ENCODE results near the gene PPIL4.
A peak's percentile ranks its signal among the peaks of the same experiment; 100 is the strongest.

PPIL4 gene, protein sequence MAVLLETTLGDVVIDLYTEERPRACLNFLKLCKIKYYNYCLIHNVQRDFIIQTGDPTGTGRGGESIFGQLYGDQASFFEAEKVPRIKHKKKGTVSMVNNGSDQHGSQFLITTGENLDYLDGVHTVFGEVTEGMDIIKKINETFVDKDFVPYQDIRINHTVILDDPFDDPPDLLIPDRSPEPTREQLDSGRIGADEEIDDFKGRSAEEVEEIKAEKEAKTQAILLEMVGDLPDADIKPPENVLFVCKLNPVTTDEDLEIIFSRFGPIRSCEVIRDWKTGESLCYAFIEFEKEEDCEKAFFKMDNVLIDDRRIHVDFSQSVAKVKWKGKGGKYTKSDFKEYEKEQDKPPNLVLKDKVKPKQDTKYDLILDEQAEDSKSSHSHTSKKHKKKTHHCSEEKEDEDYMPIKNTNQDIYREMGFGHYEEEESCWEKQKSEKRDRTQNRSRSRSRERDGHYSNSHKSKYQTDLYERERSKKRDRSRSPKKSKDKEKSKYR

DNA sequence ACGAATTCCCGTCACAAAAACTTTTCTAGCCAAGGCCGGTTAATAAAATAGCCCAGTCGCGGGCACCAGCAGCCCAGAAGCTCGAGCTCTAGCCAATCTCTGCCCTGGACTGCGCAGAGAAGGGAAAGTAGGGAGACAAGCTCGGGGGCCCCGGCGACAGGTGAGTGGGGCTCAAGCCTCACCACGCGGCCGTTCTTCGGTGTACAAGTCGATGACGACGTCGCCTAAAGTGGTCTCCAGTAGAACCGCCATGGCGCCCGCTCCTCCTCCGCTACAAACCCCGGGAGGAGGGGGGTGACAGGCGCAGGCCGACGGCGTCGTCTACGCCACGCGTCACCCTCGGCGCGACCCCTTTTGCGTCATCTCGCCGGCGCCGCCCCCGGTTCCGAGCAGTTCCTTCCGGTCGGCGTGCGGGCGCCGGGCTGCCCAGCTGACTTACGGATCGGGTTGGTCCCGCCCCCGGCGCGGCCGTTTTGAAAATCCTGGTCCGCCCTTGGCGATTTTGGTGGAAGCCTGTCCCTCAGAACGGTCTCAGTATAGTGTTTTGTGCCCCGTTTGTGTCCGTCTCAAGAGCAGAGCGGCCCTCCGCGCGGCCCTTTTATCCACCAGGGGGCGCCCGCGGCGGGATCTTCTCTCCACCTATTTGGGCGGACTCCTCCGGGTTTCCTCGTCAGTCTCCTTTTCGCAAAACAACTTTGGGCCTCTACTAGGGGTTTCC lies at the start of gene PPIL4:
Gene PPIL4, minus strand, starts transcription at position 290 of the 718 bp plus-strand sequence. Its CDS starts 38 bp downstream, at position 252.
- DNase-seq (ENCODE audit: low read depth in 3 of 3), result peak; percentile 91 to 95 (median 92)

DNA sequence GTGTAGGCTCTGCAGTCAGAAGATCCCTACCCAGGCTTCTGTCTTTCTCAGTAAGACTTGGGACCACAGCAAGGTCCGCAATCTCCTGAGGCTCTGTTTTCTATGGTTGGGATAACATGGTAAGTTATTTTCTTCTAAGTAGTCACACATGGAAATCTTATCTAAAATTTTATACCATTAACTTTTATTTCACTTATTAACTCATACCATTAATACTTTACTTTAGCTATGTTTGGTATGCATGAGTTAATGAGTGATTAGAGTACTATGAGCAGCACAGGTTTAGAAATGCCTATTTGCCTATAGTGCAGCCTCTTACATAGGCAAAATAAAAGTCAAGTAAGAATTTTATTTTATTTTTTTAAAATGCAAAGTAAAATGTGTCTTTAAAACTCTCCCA lies 47.6 kb upstream of the PPIL4 start:
- no peak for DNase-seq (ENCODE audit: low read depth in 3 of 3)

DNA sequence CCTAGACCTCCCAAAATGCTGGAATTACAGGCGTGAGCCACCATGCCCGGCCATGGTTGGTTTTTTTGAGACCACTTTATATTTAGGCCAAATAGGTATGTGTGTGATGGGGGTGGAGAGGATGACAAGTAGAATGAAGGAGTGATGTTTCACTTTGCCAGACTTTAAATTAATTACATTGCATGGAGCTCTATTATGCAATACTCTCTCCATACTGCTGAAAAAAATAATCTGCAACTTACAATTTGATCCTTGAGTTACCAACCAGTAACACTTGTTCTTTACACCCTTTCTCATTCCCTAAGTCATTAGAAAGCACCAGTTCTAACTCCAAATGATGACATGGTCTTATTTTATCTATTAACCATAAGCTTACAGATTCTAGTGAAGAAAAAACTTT lies 47.1 kb upstream of the PPIL4 start:
- no peak for DNase-seq (ENCODE audit: low read depth in 3 of 3)

DNA sequence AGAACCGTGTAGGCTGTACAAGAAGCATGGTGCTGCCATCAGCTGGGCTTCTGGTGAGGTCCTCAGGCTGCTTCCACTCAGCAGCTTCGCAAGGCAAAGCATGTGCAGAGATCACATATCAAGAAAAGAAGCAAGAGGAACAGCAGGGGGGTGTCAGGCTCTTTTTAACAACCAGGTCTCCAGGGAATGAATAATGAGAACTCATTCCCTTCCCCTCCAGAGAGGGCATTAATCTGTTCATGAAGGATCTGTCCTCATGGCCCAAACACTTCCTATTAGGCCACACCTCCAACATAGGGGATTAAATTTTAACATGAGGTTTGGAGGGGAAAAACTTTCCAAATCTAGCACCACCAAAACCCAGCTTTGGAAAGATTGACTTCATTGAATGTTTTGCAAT lies 40.3 kb upstream of the PPIL4 start:
- DNase-seq (ENCODE audit: low read depth in 3 of 3), result no peak

DNA sequence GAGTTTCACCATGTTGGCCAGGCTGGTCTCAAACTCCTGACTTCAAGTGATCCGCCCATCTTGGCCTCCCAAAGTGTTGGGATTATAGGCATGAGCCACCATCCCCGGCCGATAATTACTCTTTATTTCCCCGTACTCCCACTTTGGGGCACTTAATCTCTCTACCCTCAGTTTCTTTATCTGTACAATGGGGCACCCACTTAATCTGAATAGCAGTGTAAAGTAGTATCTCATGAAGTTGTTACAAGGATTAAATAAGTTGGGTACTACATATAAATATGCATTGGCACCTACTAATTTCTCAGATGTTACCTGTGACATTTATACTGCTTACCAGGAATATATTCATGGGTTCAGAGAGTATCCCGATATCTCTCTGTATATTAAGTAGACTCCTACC lies 35.5 kb upstream of the PPIL4 start:
- no peak for DNase-seq (ENCODE audit: low read depth in 3 of 3)

DNA sequence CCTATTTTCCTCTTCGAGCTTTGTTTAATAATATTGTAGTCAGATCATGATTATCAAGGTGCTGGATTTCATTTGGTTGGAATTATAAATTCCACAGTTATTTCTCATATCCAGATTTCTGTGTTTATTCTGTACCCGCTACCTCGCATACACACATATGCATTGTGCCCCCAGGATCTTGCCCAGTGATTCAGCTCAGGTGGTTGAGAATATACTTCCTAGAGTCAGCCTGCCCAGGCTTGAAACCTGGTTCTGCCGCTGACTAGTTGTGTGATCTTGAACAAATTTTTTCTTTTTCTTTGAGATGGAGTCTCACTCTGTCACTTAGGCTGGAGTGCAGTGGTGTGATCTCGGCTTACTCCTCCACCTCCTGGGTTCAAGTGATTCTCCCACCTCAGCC lies 35.0 kb upstream of the PPIL4 start:
- no peak for DNase-seq (ENCODE audit: low read depth in 3 of 3)

DNA sequence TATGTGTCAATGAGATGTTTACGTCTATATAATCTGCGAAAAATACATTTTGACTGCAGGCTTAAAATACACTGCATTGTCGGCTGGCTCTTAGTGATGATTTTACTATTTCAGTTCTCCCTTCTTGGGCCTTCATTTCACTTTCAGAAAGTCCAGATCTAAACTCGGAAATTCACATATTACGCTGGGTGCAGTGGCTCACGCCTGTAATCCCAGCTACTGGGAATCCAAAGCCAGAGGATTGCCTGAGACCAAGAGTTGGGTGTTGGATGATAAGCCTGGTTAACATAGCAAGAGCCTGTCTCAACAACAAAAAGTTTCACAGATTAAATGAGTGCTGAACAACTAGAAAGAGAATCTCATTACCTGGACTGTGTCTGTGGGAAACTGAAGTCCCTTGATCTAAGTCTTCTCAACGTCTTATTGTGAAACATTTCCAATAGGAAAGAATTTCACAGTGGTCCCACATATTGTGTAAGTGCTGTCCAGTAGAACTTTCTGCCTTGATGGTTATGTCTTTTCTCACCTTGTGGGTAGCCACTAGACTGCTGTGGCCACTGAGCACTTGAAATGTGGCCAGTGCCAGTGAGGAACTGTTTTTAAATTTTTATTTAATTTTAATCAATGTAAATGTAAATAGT lies 22.2 kb upstream of the PPIL4 start:
- no peak for DNase-seq (ENCODE audit: low read depth in 3 of 3)

DNA sequence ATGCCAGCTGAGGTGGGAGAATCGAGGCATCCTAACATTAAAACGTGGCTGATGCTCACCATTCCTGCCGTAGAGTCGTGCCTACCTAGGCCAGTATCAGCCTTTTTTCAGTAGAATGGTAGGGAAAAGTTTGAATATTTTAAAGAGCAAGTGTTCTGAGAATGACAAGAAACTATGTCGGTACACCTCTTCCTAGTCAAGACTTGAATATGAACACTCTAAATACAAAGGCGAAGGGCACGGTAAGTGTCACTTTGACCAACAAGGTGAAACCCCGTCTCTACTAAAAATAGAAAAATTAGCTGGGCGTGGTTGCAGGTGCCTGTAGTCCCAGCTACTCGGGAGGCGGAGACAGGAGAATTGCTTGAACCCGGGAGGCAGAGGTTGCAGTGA lies 21.3 kb upstream of the PPIL4 start:
- no peak for DNase-seq (ENCODE audit: low read depth in 3 of 3)

DNA sequence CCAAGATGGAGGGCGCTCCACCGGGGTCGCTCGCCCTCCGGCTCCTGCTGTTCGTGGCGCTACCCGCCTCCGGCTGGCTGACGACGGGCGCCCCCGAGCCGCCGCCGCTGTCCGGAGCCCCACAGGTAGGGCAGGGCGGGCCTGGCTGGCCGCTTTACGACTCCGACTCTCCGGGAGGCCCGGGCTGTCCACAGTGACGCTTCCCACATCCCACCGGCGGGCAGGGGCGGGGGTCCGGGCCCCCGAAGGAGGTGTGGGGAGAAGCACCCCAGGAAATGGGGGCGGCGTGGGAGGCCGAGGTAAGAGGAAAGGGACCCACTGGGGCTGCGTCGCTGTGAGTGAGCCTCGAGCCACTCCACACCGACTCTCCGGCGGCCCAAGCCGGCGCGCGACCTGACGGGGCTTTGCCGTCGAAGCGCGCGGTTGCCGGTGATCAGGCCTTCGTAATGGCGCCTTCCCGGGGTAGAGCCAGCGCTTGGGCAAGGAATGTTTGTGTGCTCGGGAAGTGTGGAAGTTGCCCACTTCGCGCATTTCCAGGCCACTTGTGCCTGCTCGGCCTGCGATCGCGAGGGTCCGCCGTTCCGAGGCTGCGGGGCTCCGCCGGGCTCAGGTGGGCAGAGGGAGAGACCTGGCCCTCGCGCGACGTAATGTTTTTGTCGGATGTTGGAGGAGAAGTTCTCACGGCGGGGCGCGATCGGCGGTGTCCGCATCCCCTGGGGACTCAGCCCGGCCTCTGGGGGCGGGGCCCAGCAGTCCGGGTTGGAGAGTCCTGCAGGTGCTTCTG lies 20.8 kb upstream of the PPIL4 start:
- DNase-seq (ENCODE audit: low read depth in 3 of 3), result peak; percentile 21 to 54 (median 41)

DNA sequence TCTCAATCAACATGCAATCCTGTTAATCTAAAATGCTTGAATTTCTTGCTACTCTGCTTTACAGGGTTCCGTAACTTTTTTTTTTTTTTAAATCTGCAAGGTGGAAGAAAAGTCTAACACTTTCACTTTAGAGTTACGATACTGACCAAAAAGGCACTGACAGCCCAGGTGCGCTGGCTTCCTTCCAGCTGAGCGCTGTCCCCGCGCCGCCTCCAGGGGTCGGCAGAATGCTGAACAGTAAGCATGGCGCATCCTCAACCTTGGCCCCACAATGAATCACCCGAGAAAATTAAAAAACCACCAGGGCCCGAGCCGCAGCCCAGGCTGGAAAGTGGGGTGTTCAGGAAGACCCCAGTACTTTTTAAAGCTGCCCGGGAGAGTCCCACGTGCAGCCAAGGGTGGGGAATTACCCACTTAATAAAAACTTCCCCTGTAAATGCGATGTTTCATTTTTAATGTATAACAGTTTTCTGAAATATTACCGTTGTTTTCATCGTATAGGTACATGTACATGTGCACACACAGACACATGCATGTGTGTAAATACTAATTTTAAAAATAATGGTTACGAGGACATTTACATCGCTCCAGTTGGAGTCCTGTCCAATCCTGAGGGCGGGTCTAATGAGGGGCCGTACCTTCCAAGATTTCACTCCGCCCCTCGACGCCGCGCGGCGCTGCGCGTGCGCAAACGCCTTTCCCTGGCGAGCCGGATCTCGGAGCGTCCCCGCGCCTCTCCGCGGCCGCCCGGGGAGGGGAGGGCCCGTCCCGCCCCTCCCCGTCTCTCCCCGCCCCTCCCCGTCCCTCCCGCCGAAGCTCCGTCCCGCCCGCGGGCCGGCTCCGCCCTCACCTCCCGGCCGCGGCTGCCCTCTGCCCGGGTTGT lies 19.9 kb upstream of the PPIL4 start, which contains the start of gene GINM1:
Gene GINM1, plus strand, starts transcription at position 849 of the 883 bp plus-strand sequence. CDS start 40 bp downstream, outside the sequence.
- peak; percentile 90 to 93 (median 92) for DNase-seq (ENCODE audit: low read depth in 3 of 3)

DNA sequence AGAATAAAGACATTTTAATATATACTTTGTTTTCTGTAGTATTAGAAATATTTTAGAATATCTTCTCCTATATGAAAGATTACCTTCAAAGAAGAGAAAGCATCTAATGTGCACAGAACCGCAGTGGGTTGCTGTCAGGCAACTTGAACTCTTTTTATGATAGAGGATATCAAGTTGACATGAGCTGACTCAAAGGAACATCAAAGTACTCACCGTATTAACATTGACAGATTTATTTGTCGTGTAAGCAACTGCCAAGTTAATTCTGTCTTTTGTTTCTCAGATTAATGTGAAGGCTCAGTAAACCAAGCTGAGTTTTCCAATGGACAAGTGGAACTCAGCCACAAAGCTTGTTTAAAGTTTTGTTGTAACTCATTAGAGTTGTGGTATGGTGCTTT lies 18.1 kb upstream of the PPIL4 start:
- DNase-seq (ENCODE audit: low read depth in 3 of 3), result no peak

DNA sequence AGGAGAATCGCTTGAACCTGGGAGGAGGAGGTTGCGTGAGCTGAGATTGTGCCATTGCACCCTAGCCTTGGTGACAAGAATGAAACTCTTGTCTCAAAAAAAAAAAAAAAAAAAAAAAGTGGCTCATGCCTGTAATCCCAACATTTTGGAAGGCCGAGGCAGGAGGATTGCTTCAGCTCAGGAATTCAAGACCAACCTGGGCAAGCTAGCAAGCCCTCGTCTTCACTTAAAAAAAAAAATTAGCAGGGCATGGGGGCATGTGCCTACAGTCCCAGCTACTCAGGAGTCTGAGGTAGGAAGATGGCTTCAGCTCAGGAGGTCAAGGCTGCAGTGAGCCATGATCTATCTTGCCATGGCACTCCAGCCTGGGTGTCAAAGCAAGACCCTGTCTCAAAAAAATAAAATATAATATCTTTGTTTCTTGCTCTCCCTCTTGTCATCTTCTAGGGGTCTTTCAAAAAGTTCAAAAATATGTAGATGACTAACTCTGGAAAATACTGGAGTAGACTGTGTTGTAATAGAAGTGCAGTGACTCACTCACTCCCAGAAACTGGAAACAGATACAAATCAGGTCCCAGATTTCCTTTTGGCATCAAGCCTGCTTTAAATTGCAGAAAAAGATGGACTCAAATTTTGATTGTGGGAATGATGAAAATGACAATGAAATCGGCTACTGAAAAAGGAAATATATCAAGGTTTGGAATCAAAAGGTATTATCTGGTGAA lies 17.5 kb upstream of the PPIL4 start:
- no peak for DNase-seq (ENCODE audit: low read depth in 3 of 3)

DNA sequence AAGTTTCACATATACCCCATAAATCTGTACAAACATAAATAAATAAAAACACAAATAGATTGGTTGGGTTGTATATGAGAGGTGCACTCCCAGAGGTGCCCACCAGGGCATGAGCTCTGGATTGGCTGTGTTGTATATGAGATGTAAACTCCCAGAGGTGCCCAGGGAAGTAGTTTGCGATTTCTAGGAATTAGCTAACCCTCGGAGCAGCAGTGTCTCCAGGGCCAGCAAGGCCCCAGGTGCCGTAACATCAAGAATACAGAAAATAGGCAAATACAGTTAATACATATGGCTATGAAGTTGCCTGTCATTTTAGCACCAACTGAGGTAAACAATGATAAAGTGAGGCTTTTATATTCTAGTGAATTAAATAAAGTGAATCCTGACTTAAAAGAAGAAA lies 14.9 kb upstream of the PPIL4 start:
- DNase-seq (ENCODE audit: low read depth in 3 of 3), result no peak

DNA sequence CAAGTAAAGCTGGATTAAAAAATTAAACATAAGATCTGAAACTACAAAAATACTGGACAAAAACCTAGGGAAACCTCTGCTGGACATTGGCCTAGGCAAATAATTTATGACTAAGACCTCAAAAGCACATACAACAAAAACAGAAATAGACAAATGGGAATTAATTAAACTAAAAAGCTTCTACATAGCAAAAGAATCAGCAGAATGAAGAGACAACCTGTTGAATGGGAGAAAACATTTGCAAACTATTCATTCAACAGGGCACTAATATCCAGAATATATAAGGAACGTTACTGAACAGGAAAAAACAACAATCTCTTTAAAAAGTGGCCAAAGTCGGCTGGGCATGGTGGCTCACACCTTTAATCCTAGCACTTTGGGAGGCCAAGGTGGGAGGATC lies 13.5 kb upstream of the PPIL4 start:
- no peak for DNase-seq (ENCODE audit: low read depth in 3 of 3)

DNA sequence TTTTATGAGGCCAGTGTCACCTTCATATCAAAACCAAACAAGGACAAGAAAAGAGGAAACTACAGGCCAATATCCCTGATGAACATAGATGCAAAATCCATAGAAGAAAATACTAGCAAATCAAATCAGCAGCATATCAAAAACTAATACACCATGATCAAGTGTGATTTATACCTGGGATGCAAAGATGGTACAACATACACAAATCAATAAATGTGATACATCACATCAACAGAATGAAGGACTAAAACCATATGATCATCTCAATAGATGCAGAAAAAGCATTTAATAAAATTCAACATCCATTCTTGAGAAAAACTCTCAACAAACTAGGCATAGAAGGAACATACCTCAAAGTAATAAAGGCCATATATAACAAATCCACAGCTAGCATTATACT lies 12.2 kb upstream of the PPIL4 start:
- DNase-seq (ENCODE audit: low read depth in 3 of 3), result no peak

DNA sequence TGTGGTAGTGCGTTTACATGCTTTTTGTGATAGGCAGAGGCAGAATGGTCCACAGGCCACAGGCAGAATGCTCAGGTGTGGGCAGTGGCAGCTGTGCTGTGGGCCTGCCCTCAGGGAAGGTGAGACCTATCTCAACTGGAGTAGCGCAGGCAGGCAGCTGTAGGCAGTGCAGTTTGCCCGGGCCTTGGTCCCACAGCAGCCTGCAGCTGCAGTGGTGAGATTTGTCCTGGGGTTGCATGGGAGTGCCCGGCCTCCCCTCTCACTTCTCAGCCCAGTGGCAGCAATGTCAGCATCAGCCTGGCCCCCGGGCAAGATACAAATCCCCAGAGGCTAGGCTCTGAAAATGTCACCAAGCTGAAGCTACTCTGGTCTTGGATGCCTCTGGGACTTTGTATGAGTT lies 6.1 kb upstream of the PPIL4 start:
- DNase-seq (ENCODE audit: low read depth in 3 of 3), result no peak

DNA sequence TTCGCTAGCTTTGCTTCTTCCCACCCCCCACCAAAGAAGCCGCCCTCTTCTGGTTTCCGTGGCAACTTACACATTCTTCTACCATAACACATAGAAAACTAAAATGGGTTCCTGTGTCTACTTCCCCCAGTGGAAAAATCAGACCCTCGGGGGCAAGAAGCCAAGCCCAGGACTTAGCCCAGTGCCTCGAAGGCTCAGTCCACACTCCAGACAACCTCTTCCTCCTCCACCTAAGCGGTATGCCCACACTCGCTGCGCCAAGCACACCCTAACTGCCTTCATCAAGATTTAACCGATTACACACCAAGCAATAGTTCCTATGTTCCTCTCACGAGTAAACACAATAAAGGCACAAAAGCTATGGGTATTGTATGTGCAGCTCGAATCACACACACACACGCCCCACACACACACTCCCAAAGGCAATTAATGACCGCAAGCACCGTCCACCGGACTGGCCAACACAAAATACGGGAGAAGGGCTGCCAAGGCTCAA lies 537 bp downstream of the PPIL4 start:
- peak; percentile 18 to 41 (median 38) for DNase-seq (ENCODE audit: low read depth in 3 of 3)

DNA sequence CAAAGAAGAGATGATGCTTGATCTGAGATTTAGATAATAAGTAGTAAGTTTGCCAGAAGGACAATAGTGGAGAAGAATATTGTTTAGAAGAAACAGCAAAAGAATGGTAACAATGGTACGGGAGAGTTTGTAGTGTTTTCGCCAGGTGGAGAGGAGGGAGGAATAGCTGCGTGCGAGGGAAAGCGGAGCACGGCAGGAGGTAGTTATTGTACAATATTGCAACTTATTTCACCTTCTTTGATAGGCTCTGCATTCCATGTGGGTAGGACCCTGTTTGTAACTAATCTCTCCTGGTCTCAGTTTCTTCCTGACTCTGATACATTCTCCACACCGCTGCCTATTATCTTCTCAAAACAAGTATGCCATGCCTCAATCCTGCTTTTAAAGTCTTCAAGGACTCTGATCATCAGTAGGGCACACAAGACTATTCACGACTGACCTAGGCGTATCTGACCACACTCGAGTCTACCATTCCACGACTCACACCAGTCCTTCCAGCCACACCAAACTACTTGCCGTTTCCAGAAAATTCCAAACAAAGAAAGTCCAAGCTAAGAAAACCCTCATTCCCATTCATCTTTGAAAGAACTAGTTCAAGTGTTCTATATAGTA lies 1.1 kb downstream of the PPIL4 start:
- no peak for DNase-seq (ENCODE audit: low read depth in 3 of 3)

DNA sequence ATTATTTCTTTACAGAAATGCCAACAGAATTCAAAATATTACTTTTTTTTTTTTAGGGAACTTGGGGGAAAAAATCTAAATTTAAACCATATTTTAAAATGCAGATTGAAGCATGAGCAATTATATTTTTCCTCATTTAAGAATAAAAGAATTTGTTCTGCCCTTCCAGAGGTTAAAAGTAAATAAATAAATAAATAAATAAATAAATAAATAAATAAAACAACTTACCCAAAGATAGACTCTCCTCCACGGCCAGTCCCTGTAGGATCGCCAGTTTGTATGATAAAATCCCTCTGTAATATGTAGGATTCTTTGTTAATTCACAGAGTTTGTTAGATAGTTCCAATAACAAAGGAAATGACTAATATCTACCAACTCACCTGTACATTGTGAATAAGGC lies 4.7 kb downstream of the PPIL4 start:
- no peak for DNase-seq (ENCODE audit: low read depth in 3 of 3)
